ENCODE data around the gene NEGR1.

The NEGR1 gene

DNA sequence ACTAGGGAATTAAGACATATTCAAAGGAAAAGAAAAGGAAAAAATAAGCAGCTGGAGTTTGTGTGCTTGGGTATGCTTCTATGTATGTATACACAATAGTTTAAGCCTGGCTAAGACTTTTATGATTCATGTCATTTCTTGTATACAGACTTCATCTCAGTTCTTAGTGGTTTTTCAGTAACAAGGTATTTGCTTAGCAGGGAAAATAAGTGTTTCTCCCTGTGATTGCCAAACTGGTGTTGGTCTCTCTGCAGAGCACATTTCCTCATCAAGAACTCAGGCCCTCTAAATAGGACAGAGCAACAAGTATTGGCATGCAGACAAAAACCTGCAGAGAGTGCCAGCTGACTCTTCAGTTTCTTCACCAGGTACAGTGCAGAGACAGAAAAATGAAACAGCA lies 717.1 kb downstream of the NEGR1 start:
- no peak overlapping the region for H2AFZ ChIP-seq (ENCODE audit: low read length, unreplicated experiment)
- H3K27me3 ChIP-seq (ENCODE audit: insufficient read depth, low read length), result no peaks in the 10 kb centered on the region
- peaks cover 13% of the 10 kb centered on the region for H3K4me1 ChIP-seq (ENCODE audit: control insufficient read depth, insufficient read depth, low read length, unreplicated experiment)
- H3K79me2 ChIP-seq (ENCODE audit: control insufficient read depth, insufficient read depth, low read length, unreplicated experiment), result no peaks in the 10 kb centered on the region
- no peaks in the 10 kb centered on the region for H3K36me3 ChIP-seq (ENCODE audit: insufficient read depth, low read length)
- no peak overlapping the region for H3K4me3 ChIP-seq (ENCODE audit: low read depth, low read length)
- H3K27ac ChIP-seq (ENCODE audit: low read depth, low read length), result no peak overlapping the region

DNA sequence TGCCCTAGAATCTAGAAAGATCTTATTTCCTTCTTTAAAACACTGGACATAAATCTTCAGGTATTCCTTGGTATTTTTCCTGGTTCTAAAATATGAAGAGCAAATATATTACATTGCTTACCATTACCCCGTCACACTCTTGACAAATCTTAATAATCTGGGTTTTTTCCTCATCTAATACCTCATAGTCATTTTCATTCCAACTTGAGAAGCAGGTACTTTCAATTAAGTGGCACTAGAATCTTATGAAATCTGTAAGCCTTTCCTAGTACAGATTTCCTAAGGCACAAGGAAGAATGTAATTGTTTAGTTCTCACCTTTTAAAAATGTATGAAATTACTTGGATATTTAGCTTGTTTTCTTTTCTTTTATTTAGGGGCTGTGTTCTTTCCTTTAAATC lies 720.0 kb downstream of the NEGR1 start:
- H2AFZ ChIP-seq (ENCODE audit: low read length, unreplicated experiment), result no peak overlapping the region
- no peaks in the 10 kb centered on the region for H3K79me2 ChIP-seq (ENCODE audit: control insufficient read depth, insufficient read depth, low read length, unreplicated experiment)
- H3K27ac ChIP-seq (ENCODE audit: low read depth, low read length), result no peak overlapping the region
- H3K4me1 ChIP-seq (ENCODE audit: control insufficient read depth, insufficient read depth, low read length, unreplicated experiment), result peaks cover 13% of the 10 kb centered on the region
- no peaks in the 10 kb centered on the region for H3K27me3 ChIP-seq (ENCODE audit: insufficient read depth, low read length)
- H3K36me3 ChIP-seq (ENCODE audit: insufficient read depth, low read length), result no peaks in the 10 kb centered on the region
- no peak overlapping the region for H3K4me3 ChIP-seq (ENCODE audit: low read depth, low read length)

DNA sequence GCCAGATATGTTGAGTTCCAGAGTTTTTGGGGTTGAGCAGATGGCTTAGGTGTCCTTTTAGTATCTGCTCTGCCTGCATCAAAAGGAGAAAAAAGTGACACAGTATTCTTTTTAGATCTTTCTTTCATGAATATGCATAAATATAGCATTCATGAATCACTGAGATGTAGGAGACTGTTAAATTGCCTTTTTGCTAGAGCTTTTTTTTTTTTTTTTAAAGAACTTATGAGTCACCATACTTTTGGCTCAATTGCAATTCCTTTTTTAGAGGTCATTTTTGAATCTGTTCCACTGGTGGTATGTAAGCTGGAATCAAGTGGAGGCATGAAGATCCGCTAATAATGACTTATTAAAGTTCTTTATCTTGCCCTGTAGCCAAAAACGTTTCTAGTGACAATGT lies 720.6 kb downstream of the NEGR1 start:
- Histone ChIP-seq H3K27ac (ENCODE audit: low read depth, low read length) (0 out of 2 replicates have a peak overlapping the region, but pooled peaks have one; percentile 17), H3K4me3 (ENCODE audit: low read depth, low read length) (peak overlapping the region; percentile 30), H2AFZ (ENCODE audit: low read length, unreplicated experiment) (peak overlapping the region; percentile 31)

DNA sequence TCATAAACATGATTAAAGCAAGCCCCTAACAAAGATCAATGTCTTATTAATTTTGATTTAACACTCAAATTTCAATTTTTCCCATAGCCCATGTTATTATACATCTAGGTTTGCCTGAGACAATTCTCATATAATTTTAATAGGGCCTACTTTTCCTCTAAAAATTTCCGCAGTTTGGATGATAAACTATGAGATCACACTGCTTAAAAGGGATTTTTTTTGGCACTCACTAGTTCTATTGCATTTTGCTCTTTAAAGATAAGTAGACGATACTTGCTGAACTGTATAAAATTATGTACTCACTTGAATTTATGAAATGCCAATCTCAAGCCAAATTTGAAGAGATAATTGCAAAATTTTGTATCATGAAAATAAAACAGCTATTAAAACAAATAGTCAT lies 721.1 kb downstream of the NEGR1 start:
- Histone ChIP-seq H3K27me3 (ENCODE audit: insufficient read depth, low read length) (no peaks in the 10 kb centered on the region), H3K4me1 (ENCODE audit: control insufficient read depth, insufficient read depth, low read length, unreplicated experiment) (peaks cover 13% of the 10 kb centered on the region), H3K4me3 (ENCODE audit: low read depth, low read length) (peak overlapping the region; percentile 30), H3K36me3 (ENCODE audit: insufficient read depth, low read length) (no peaks in the 10 kb centered on the region), H3K27ac (ENCODE audit: low read depth, low read length) (0 out of 2 replicates have a peak overlapping the region, but pooled peaks have one; percentile 17), H2AFZ (ENCODE audit: low read length, unreplicated experiment) (peak overlapping the region; percentile 31), H3K79me2 (ENCODE audit: control insufficient read depth, insufficient read depth, low read length, unreplicated experiment) (no peaks in the 10 kb centered on the region)

More for the DNA sequence above, 720.6 kb downstream of the NEGR1 start:
- peaks cover 13% of the 10 kb centered on the region for H3K4me1 ChIP-seq (ENCODE audit: control insufficient read depth, insufficient read depth, low read length, unreplicated experiment)
- no peaks in the 10 kb centered on the region for H3K36me3 ChIP-seq (ENCODE audit: insufficient read depth, low read length)
- no peaks in the 10 kb centered on the region for H3K27me3 ChIP-seq (ENCODE audit: insufficient read depth, low read length)
- H3K79me2 ChIP-seq (ENCODE audit: control insufficient read depth, insufficient read depth, low read length, unreplicated experiment), result no peaks in the 10 kb centered on the region

DNA sequence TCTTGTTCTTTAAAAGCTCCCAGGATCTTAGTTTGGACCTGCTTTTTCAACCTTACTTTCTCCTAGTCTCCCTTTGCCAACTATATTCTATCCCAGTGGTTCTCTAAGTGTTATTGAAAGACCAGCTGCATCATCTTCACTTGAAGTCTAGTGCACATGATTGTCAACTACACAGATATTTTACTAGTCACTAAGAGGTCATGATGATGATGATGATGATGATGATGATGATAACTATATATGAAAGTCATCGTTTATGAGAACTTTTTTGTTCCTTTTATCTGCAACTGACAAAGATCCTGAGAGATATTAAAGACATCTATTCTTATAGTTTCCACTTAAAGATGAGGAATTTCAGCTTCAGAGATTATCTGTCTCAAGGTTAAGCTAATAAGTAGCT lies 722.5 kb downstream of the NEGR1 start:
- H2AFZ ChIP-seq (ENCODE audit: low read length, unreplicated experiment), result no peak overlapping the region
- H3K4me3 ChIP-seq (ENCODE audit: low read depth, low read length), result no peak overlapping the region
- peaks cover 13% of the 10 kb centered on the region for H3K4me1 ChIP-seq (ENCODE audit: control insufficient read depth, insufficient read depth, low read length, unreplicated experiment)
- H3K27ac ChIP-seq (ENCODE audit: low read depth, low read length), result no peak overlapping the region
- H3K36me3 ChIP-seq (ENCODE audit: insufficient read depth, low read length), result no peaks in the 10 kb centered on the region
- no peaks in the 10 kb centered on the region for H3K79me2 ChIP-seq (ENCODE audit: control insufficient read depth, insufficient read depth, low read length, unreplicated experiment)
- H3K27me3 ChIP-seq (ENCODE audit: insufficient read depth, low read length), result no peaks in the 10 kb centered on the region

DNA sequence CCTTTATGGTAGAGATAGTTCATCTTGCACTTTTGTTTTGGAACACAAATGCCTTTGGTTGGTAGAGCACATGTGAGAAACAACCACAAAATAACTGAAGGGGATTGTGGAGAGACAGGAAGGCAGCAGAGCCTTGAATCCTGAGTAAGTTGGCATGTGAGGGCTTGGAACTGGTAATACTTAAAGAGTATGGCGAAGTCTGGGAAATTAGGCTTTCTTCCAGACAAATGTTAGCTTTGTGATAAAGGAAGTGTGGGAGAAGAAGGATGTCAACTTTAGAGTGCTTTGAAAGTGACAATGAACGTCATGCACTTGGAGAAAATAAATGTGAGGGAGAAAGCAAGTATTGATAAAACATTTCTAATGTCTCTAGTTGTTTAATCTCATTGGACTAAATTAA lies 725.2 kb downstream of the NEGR1 start:
- Histone ChIP-seq H2AFZ (ENCODE audit: low read length, unreplicated experiment) (no peak overlapping the region), H3K79me2 (ENCODE audit: control insufficient read depth, insufficient read depth, low read length, unreplicated experiment) (no peaks in the 10 kb centered on the region), H3K4me1 (ENCODE audit: control insufficient read depth, insufficient read depth, low read length, unreplicated experiment) (peaks cover 13% of the 10 kb centered on the region), H3K27ac (ENCODE audit: low read depth, low read length) (no peak overlapping the region), H3K27me3 (ENCODE audit: insufficient read depth, low read length) (no peaks in the 10 kb centered on the region), H3K4me3 (ENCODE audit: low read depth, low read length) (no peak overlapping the region), H3K36me3 (ENCODE audit: insufficient read depth, low read length) (no peaks in the 10 kb centered on the region)

DNA sequence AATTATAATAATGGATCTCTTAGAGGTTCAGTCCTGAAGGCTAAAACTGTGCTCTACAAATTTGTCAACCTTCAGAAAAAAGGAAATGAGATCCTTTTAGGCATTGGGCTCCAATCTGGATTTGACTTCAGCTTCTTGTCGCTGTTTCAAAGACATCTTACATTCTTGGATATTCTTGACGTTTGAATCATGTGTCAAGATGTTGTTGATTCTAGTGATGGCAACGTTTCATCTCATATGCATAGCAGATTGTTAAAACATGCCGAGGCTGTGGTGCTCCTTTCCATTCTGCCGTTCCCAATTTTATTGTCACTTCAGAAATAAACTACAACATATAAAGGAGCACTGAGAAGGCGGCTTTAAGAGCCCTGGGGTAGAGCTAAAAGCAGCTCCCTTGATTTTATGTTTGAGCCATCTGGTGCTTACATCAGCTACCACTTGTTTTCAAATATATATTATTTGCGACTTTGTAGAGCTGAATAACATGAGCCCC lies 733.9 kb downstream of the NEGR1 start:
- no peaks in the 10 kb centered on the region for H3K4me1 ChIP-seq (ENCODE audit: control insufficient read depth, insufficient read depth, low read length, unreplicated experiment)
- H3K4me3 ChIP-seq (ENCODE audit: low read depth, low read length), result no peak overlapping the region
- H3K36me3 ChIP-seq (ENCODE audit: insufficient read depth, low read length), result no peaks in the 10 kb centered on the region
- H3K79me2 ChIP-seq (ENCODE audit: control insufficient read depth, insufficient read depth, low read length, unreplicated experiment), result no peaks in the 10 kb centered on the region
- H3K27ac ChIP-seq (ENCODE audit: low read depth, low read length), result no peak overlapping the region
- no peak overlapping the region for H2AFZ ChIP-seq (ENCODE audit: low read length, unreplicated experiment)
- no peaks in the 10 kb centered on the region for H3K27me3 ChIP-seq (ENCODE audit: insufficient read depth, low read length)

DNA sequence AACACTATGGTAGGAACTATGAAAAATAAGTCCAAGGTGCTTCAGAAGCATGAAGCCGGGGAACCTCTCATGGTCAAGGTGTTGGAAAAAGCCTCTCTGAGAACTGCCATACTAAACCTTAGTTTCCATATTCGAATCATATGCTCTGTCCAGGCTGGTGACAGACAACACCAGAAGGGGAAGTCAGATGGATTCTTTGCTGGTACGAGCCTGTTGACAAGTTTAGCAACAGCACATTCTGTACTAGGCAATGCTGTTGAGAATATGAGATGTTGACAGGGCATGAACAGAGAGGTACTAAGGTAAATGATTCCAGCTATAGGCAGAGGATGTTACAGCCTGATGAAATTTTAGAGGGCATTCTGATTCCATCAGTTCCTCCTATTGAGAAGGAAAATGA lies 740.2 kb downstream of the NEGR1 start:
- Histone ChIP-seq H3K4me1 (ENCODE audit: control insufficient read depth, insufficient read depth, low read length, unreplicated experiment) (no peaks in the 10 kb centered on the region), H3K27me3 (ENCODE audit: insufficient read depth, low read length) (no peaks in the 10 kb centered on the region), H3K79me2 (ENCODE audit: control insufficient read depth, insufficient read depth, low read length, unreplicated experiment) (no peaks in the 10 kb centered on the region), H3K36me3 (ENCODE audit: insufficient read depth, low read length) (no peaks in the 10 kb centered on the region), H2AFZ (ENCODE audit: low read length, unreplicated experiment) (no peak overlapping the region), H3K4me3 (ENCODE audit: low read depth, low read length) (no peak overlapping the region), H3K27ac (ENCODE audit: low read depth, low read length) (no peak overlapping the region)

DNA sequence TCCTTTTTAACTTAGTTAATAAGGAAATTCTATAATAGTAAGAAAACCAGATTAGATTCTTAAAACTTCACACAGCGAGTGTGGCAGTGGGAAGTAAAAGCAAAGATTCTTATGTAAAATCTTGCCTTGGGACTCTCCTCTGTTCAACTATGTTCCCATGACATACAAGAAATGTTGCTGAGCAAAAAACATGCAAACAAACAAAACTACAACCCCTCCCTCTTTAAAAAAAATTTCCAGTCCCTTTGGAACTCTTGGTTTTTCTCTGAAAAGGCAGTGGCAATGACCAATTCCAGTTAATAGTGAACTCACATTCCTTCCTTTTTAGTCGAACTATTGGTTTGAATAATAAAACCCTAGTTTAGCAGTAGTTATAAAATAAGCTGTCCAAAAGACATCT lies 748.4 kb downstream of the NEGR1 start:
- Histone ChIP-seq H2AFZ (ENCODE audit: low read length, unreplicated experiment) (no peak overlapping the region), H3K79me2 (ENCODE audit: control insufficient read depth, insufficient read depth, low read length, unreplicated experiment) (no peaks in the 10 kb centered on the region), H3K27ac (ENCODE audit: low read depth, low read length) (no peak overlapping the region), H3K36me3 (ENCODE audit: insufficient read depth, low read length) (no peaks in the 10 kb centered on the region), H3K4me3 (ENCODE audit: low read depth, low read length) (no peak overlapping the region), H3K27me3 (ENCODE audit: insufficient read depth, low read length) (no peaks in the 10 kb centered on the region), H3K4me1 (ENCODE audit: control insufficient read depth, insufficient read depth, low read length, unreplicated experiment) (no peaks in the 10 kb centered on the region)

DNA sequence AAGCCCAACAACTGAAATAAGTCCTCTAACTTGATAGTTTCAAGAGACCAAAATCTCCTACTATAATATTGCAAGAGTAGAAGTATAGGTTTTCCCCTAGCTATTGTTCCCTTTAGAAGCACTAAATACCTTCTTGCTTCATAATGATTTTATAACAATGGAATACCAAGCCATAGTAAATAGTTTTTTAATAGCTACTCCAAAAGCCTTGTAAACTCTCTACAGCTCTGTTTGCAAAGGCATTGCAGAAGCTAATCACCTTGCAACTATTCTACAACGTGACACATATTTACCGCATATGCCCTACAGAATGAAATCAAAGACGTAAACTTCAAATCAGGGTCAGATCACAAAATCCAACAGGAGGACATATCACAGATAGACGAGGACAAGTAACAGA lies 750.0 kb downstream of the NEGR1 start:
- Histone ChIP-seq H3K79me2 (ENCODE audit: control insufficient read depth, insufficient read depth, low read length, unreplicated experiment) (no peaks in the 10 kb centered on the region), H2AFZ (ENCODE audit: low read length, unreplicated experiment) (no peak overlapping the region), H3K27ac (ENCODE audit: low read depth, low read length) (no peak overlapping the region), H3K4me1 (ENCODE audit: control insufficient read depth, insufficient read depth, low read length, unreplicated experiment) (no peaks in the 10 kb centered on the region), H3K27me3 (ENCODE audit: insufficient read depth, low read length) (no peaks in the 10 kb centered on the region), H3K4me3 (ENCODE audit: low read depth, low read length) (no peak overlapping the region), H3K36me3 (ENCODE audit: insufficient read depth, low read length) (no peaks in the 10 kb centered on the region)

DNA sequence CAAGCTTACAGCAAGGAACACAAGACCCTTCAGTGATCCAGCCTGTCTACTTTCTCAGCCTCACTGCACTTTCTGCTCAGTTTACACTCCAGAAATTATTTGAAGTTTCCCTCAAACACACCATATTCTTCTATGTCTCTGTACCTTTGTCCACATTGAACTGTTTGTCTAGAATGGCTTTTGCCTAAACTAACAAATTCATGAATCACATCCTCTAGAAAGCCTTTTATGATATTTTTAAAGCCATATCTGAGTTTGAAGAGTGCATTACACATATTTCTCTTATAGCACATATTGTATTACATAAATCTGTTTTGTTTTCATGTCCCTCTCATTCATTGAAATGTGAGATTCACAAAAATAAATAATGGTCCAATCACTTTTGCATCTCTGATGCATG lies 755.5 kb downstream of the NEGR1 start:
- no peak overlapping the region for H3K4me3 ChIP-seq (ENCODE audit: low read depth, low read length)
- no peaks in the 10 kb centered on the region for H3K36me3 ChIP-seq (ENCODE audit: insufficient read depth, low read length)
- H3K79me2 ChIP-seq (ENCODE audit: control insufficient read depth, insufficient read depth, low read length, unreplicated experiment), result no peaks in the 10 kb centered on the region
- no peaks in the 10 kb centered on the region for H3K4me1 ChIP-seq (ENCODE audit: control insufficient read depth, insufficient read depth, low read length, unreplicated experiment)
- H2AFZ ChIP-seq (ENCODE audit: low read length, unreplicated experiment), result no peak overlapping the region
- no peaks in the 10 kb centered on the region for H3K27me3 ChIP-seq (ENCODE audit: insufficient read depth, low read length)
- H3K27ac ChIP-seq (ENCODE audit: low read depth, low read length), result no peak overlapping the region

Measured in ACC112 (cell line).